Measurements from ENCODE around the gene AKT2.

GRCh38 chr19:40264314-40265054, 20.7 kb downstream of the AKT2 start:
- TF ChIP-seq, protein P1, sequence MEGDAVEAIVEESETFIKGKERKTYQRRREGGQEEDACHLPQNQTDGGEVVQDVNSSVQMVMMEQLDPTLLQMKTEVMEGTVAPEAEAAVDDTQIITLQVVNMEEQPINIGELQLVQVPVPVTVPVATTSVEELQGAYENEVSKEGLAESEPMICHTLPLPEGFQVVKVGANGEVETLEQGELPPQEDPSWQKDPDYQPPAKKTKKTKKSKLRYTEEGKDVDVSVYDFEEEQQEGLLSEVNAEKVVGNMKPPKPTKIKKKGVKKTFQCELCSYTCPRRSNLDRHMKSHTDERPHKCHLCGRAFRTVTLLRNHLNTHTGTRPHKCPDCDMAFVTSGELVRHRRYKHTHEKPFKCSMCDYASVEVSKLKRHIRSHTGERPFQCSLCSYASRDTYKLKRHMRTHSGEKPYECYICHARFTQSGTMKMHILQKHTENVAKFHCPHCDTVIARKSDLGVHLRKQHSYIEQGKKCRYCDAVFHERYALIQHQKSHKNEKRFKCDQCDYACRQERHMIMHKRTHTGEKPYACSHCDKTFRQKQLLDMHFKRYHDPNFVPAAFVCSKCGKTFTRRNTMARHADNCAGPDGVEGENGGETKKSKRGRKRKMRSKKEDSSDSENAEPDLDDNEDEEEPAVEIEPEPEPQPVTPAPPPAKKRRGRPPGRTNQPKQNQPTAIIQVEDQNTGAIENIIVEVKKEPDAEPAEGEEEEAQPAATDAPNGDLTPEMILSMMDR (IDR thresholded peaks at IDR 0.05) = no peak
- no peak for TF ChIP-seq POLR2A (IDR thresholded peaks at IDR 0.05)

Measured in right lobe of liver (tissue), 4 donors.